NCI-H1436 treated with DMSO at 0.1 percent for 48 hours (cell line): ENCODE results near the gene CREB3L4.

Experiments
- DNase-seq: peaks from one replicate; lab custom pipeline; 2025; lab: John Stamatoyannopoulos, UW

CREB3L4 gene

GRCh38 chr1:153937331-153937730 lies 30.4 kb upstream of the CREB3L4 start:
- no peak for DNase-seq

DNA sequence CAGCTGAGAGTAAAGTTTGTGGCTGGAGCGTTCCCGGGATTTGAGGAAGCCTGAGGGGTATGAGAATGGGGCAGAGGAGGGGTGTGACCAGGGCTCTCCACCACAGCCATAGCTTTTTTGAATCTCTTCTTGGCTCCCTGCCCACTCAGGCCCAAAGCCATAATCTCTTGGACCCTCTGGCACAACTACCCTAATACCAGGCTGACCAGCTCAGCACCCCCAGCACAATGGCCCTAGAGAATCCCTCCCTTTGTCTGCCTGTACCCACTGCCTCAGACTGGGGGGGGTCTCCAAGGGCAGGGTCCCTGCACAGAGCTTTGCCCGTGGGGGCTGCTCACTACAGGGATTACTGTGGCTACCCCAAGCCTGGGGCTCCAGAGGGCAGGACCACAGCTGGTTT lies 28.7 kb upstream of the CREB3L4 start:
- no peak for DNase-seq

GRCh38 chr1:153939476-153939875 lies 28.2 kb upstream of the CREB3L4 start:
- no peak for DNase-seq

DNA sequence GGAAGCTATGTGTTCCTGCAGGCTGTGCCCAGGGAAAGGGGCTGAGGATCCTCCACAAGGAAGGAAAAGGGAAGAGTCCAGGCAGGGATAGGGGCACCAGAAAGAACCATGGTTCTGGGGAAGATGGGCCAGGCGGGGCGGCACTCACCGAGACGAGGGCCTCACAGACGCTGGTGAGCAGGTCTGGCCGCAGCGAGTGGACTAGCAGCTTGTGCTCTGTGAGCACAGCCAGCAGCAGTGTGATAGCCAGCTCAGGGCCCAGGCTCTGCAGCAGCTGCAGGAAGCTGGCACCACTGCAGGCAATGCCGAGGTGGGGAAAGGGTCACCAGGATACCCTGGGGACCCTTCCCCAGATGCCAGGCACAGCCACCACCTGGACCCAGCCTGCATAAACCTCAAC lies 26.9 kb upstream of the CREB3L4 start:
- no peak for DNase-seq

GRCh38 chr1:153941826-153942725 lies 25.6 kb upstream of the CREB3L4 start:
- DNase-seq: no peak

GRCh38 chr1:153942766-153943549 lies 24.7 kb upstream of the CREB3L4 start:
- no peak for DNase-seq

- no peak for DNase-seq
Observed at GRCh38 chr1:153944005-153944826, 23.5 kb upstream of the CREB3L4 start.

- DNase-seq: no peak
Observed at GRCh38 chr1:153944827-153945117, 22.9 kb upstream of the CREB3L4 start.

- DNase-seq: no peak
Observed at GRCh38 chr1:153945131-153945794, 22.4 kb upstream of the CREB3L4 start.

DNA sequence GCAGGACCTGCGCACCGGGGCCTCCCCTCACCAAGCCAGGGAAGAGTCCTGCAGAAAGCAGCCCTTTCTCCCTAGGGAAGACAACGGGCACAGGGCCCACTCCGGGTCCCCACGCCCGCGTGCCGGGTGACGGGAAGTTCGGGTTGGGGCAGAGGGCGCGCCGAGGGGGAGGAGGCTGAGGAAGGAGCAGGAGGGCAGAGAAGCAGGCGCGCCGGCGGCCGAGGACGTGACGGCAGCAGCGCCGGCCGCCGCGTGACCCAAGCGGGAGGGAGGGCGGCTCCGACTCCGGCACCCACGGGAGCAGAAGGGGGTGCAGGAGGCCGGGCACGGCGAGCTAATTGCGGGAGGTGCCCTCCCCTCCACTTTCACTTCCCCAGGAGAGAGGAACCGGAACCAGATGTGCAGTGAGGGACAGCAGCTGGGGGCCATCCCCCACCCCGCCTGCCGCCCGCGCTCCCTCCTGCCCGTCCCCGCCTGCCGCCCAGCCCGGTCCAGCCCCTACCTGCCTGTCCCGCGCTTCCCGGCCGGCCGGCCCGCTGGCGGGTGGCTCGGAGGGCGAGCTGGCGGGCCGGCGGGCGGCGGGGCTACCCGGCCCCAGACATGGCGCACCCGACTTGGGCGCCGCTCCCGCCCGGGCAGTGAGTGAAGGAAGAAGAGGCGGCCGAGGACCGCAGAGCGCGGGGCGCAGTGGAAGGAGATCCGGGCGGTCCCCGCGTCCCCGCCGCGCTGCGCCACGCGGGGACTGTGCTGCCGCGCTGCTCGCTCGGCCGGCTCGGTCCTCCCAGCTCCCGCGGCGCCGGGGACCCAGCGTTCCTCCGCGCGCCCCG lies 21.7 kb upstream of the CREB3L4 start:
- no peak for DNase-seq

DNA sequence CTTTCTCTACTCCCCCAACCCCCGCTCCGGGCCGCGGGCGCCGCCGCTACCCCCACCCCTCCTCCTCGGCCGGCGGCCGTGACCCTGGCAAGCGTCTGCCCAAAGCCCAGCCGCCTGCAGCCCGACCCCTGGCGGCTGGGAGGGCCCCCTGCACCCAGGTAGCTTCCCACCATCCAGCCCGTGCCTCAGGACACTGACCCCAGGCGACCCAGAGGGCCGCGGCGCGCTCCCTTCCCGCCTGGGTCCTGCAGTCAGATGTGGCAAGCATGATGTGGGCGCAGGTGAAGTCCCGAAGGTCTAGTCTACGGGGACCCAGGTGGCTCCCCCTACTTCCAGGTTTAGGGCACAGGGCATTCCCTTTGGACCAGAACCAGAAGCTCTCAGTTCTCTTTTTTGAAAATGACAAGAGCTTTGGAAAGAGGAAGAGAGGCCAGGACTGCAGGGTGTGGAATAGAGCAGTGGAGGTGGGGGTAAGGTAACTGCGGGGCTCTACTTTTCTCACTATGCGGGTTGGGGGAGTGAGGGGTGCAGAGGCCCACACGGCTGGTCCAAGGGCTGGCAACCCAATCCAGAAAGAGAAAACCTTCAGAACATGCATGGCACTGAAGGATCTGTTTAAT lies 21.0 kb upstream of the CREB3L4 start, which contains the start of gene DENND4B:
Gene DENND4B, minus strand, starts transcription at position 97 of the 620 bp plus-strand sequence. CDS start 2,344 bp downstream, outside the sequence.
- DNase-seq: no peak

- DNase-seq: no peak
Observed at GRCh38 chr1:153951183-153951582, 16.5 kb upstream of the CREB3L4 start.

DNA sequence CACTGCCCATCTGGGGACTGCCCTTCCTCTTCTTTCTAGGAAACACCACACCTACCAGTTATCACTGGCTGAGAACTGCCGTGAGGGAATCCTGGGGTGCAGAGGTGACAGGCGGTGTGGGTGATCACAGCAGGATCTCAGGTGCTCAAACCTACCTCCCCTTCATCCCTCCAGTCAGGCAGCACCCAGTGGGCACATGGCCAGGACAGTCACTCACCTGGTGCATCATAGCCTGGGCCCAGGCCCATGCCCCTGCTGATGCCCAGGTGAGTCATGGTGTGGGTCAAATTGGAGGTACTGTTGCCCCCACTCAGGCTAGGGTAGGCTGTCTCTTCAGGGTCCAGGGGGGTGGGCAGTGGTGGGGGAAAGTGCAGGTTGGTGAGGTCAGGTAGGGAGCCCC lies 15.9 kb upstream of the CREB3L4 start:
- DNase-seq: no peak

GRCh38 chr1:153953859-153954365 lies 13.8 kb upstream of the CREB3L4 start:
- DNase-seq: no peak

GRCh38 chr1:153954826-153955225 lies 12.9 kb upstream of the CREB3L4 start:
- DNase-seq: no peak

GRCh38 chr1:153956997-153957715 lies 10.5 kb upstream of the CREB3L4 start:
- DNase-seq: no peak

DNA sequence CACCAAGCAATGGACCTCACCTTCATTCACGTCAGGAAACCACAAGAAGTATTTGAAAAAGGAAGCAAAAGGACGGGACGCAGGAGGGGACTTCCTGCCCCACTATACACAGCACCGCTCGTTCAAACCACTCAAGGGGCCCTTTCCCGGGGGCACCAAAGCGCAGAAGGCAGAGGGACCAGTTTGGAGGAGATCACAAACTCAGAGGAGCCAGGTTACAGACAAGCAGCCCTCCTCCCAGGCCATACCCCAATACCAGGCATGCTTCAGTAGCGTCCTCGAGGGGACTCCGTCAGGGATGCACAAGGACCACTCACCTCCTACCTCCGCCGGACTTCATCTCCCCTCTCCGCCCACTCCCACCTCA lies 10.0 kb upstream of the CREB3L4 start:
- DNase-seq: no peak

DNA sequence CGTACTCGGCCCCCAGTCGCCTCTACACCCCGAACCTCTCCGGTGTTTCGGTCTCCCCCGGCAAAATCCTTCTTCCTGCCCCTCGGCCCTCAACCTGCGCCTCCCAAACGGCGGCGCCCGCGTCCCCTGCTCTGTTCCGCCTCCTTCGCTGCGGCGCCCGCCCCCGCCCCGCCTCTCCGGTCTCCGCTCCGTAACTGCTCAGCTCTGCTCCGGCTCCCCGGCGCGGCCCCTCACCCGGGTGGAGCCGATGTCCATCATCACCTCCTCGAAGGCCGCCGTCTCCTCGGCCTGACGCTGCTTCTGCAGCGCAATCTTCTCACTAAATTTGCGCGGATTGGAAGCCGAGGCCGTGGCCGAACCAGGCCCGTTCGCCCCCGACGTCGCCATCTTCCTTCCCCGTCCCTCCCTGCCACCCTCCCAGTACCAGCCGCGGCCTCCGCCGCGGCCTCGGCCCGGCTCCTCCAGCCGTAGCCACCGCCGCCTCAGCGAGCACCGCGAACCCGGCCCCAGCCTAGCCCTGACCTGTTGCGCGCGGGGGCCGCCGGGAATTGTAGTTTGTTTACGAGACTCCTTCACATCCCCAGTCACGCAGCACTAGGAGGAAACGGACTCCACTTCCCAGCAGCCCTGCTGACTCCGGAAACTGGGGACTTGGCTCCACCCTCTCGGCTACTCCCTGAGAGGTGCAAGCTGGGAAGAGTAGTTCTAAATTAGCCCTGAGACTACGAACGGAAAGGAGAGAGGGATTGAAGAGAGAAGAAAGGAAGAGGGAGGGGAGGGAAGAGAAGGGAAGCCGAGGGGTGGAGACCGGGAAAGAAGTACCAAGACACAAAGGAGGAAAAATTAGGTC lies 9.4 kb upstream of the CREB3L4 start, which contains the start of gene CRTC2:
Gene CRTC2, minus strand, starts transcription at position 502 of the 850 bp plus-strand sequence. Its CDS starts 115 bp downstream, at position 387.
- peak; percentile 84 for DNase-seq

- DNase-seq: no peak
Observed at GRCh38 chr1:153958961-153959260, 8.8 kb upstream of the CREB3L4 start.
